Fibroblast of lung (primary cell): ENCODE results near the gene MMRN2. TPM values are rescaled to one million over a fixed set of nuclear protein-coding genes. Genes with fewer than 3 reads are reported as not detected.
"Not testable (repeated sequence)": the region's sequence is repeated elsewhere in the genome, so short reads cannot be mapped to it uniquely, and the experiment has no call there.

Experiments used
- DNase-seq, 2 donors: peaks; one replicate each; pipeline versions ENCODE4 v3.0.0 to v3.0.0-alpha.2; 2010; ENCODE audit warnings: low read depth in 2 of 2
- H2AFZ ChIP-seq: 2 replicates; pipeline ENCODE4 v1.5.1; 2012; ENCODE audit warnings: low read length, control low read depth, inconsistent platforms
- H3K27ac ChIP-seq: 2 replicates; pipeline ENCODE4 v1.5.1; 2011; ENCODE audit warnings: low read length, control low read depth; ENCODE audit not compliant: insufficient read depth
- H3K27me3 ChIP-seq: 2 replicates; pipeline ENCODE4 v1.5.1; 2011; ENCODE audit warnings: mild to moderate bottlenecking, low read length; ENCODE audit not compliant: control insufficient read depth, insufficient read depth
- H3K36me3 ChIP-seq: 2 replicates; pipeline ENCODE4 v1.5.1; 2011; ENCODE audit warnings: low read length; ENCODE audit not compliant: control insufficient read depth, insufficient read depth
- H3K4me1 ChIP-seq: 2 replicates; pipeline ENCODE4 v1.5.1; 2011; ENCODE audit warnings: low read length; ENCODE audit not compliant: control insufficient read depth, insufficient read depth; ENCODE audit errors: extremely low read depth
- H3K4me2 ChIP-seq: 2 replicates; pipeline ENCODE4 v1.5.1; 2011; ENCODE audit warnings: low read length, control low read depth; ENCODE audit not compliant: insufficient read depth; ENCODE audit errors: extremely low read depth
- H3K4me3 ChIP-seq, 4 experiments: fragments of 200-600 bp in 1 of 4; sonication (generic) in 1 of 4; replicated peaks in 1 of 4; 2 replicates each; pipeline ENCODE4 v1.5.1; 2011 to 2016; ENCODE audit warnings: low read length in 4 of 4, low read depth in 3 of 4, mild to moderate bottlenecking in 3 of 4, control low read depth in 2 of 4, inconsistent platforms in 1 of 4, mixed read lengths in 1 of 4; ENCODE audit not compliant: insufficient read depth in 1 of 4; ENCODE audit errors: control extremely low read depth in 1 of 4
- H3K79me2 ChIP-seq: 2 replicates; pipeline ENCODE4 v1.5.1; 2012; ENCODE audit warnings: mild to moderate bottlenecking, low read length, inconsistent platforms; ENCODE audit not compliant: control insufficient read depth, insufficient read depth
- H3K9ac ChIP-seq: 2 replicates; pipeline ENCODE4 v1.5.1; 2011; ENCODE audit warnings: mild to moderate bottlenecking, low read length, control low read depth; ENCODE audit not compliant: insufficient read depth
- H3K9me3 ChIP-seq: 2 replicates; pipeline ENCODE4 v1.5.1; 2012; ENCODE audit warnings: low read depth, low read length; ENCODE audit not compliant: control insufficient read depth, insufficient read depth
- H4K20me1 ChIP-seq: 2 replicates; pipeline ENCODE4 v1.5.1; 2011; ENCODE audit warnings: low read length; ENCODE audit not compliant: control insufficient read depth, insufficient read depth; ENCODE audit errors: extremely low read depth
- EZH2 ChIP-seq: IDR thresholded peaks from 2 replicates; pipeline ENCODE4 v1.5.1; 2012; ENCODE audit warnings: low read length, control low read depth, mild to moderate bottlenecking; ENCODE audit errors: missing control alignments
- polyA plus RNA-seq, 2 donors: library from polyadenylated mRNA; depleted of rRNA in 1 of 2; stranded (reverse) in 1 of 2; unstranded in 1 of 2; fragments of >200 nt; gene quantifications; 2 replicates each; pipeline ENCODE4 v1.2.1, GENCODE V29; 2011 to 2012; ENCODE audit warnings: missing spikeins in 1 of 2
- total RNA-seq: library from RNA; depleted of rRNA; stranded (reverse); fragments of >200 nt; gene quantifications from 2 replicates; pipeline ENCODE4 v1.2.1, GENCODE V29; 2014
- TF ChIP-seq, protein P1 (sequence below), 2 donors: IDR thresholded peaks in 1 of 2; conservative IDR thresholded peaks in 1 of 2; 1 replicate in 1 of 2; 2 replicates in 1 of 2; pipeline ENCODE4 v1.5.1; 2011 to 2012; ENCODE audit warnings: low read length in 2 of 2, control low read depth in 1 of 2, inconsistent platforms in 1 of 2, low read depth in 1 of 2, mild to moderate bottlenecking in 1 of 2

Gene MMRN2
- total and polyA plus RNA-seq, 2 donors (not counting 1 experiment from before 2014, with no cell fraction given): 1.5 to 2.1 TPM

DNA sequence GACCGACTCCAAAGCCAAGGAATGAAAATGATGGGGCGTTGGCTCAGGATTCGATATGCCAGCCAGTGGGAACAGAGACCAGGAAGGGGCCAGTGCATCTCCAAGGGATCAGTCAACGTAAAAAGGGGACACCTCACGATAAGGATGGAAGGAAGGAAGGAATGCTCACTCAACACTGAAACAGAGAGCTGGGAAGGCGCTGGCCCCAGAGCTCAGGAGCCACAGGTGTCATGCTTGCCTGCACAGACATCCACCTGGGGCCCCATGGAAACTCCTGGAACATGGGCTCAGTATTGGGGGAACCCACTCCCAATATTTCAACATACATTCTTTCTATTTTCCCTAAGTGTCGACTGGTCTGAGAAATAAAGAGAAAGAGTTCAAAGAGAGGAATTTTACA is 5.3 kb downstream of the MMRN2 start:
- Histone ChIP-seq H3K4me1 (no peaks in the 10 kb centered on the region), H3K27me3 (no peaks in the 10 kb centered on the region), H3K9ac (no peak overlapping the region), H3K4me2 (no peak overlapping the region), H4K20me1 (no peaks in the 10 kb centered on the region), H3K27ac (no peak overlapping the region), H3K9me3 (no peaks in the 10 kb centered on the region), H3K4me3 (no peak overlapping the region), H3K36me3 (no peaks in the 10 kb centered on the region), H3K79me2 (no peaks in the 10 kb centered on the region), H2AFZ (no peak overlapping the region)
- TF ChIP-seq EZH2: no peak
- TF ChIP-seq, protein P1, sequence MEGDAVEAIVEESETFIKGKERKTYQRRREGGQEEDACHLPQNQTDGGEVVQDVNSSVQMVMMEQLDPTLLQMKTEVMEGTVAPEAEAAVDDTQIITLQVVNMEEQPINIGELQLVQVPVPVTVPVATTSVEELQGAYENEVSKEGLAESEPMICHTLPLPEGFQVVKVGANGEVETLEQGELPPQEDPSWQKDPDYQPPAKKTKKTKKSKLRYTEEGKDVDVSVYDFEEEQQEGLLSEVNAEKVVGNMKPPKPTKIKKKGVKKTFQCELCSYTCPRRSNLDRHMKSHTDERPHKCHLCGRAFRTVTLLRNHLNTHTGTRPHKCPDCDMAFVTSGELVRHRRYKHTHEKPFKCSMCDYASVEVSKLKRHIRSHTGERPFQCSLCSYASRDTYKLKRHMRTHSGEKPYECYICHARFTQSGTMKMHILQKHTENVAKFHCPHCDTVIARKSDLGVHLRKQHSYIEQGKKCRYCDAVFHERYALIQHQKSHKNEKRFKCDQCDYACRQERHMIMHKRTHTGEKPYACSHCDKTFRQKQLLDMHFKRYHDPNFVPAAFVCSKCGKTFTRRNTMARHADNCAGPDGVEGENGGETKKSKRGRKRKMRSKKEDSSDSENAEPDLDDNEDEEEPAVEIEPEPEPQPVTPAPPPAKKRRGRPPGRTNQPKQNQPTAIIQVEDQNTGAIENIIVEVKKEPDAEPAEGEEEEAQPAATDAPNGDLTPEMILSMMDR (conservative IDR thresholded peaks at IDR 0.05 in 1 of 2, IDR thresholded peaks at IDR 0.05 in 1 of 2; ENCODE audit: low read depth in 1 of 2, low read length in 2 of 2): no peak
- no peak for DNase-seq

GRCh38 chr10:86951184-86951761 is 6.1 kb downstream of the MMRN2 start:
- TF ChIP-seq, protein P1 (conservative IDR thresholded peaks at IDR 0.05 in 1 of 2, IDR thresholded peaks at IDR 0.05 in 1 of 2; ENCODE audit: low read depth in 1 of 2, low read length in 2 of 2): no peak
- no peak for TF ChIP-seq EZH2
- H3K79me2 ChIP-seq: no peaks in the 10 kb centered on the region
- no peak overlapping the region for H3K4me2 ChIP-seq
- no peak overlapping the region for H3K27ac ChIP-seq
- H3K27me3 ChIP-seq: no peaks in the 10 kb centered on the region
- no peak for DNase-seq
- no peak overlapping the region for H3K4me3 ChIP-seq
- H3K4me1 ChIP-seq: no peaks in the 10 kb centered on the region
- no peaks in the 10 kb centered on the region for H3K9me3 ChIP-seq
- no peaks in the 10 kb centered on the region for H3K36me3 ChIP-seq
- H4K20me1 ChIP-seq: no peaks in the 10 kb centered on the region
- no peak overlapping the region for H2AFZ ChIP-seq
- no peak overlapping the region for H3K9ac ChIP-seq

DNA sequence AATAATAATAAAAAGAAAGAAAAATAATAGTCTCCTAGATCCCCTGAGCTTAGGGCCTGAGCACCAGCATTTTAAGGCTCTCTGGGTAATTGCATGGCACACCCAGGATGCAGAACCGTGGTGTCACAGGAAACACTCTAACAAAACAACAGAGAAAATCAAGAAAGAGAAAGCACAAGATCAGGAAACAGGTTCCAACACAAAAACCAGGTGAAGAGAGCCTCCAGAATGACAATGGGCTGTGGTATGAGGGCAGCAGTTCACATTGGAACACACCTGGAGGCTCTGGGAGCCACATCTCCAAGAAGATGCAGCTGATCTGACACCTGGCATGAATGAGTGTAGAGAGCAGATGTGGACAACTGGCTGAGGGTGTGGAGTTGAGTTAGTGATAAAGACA is 7.1 kb downstream of the MMRN2 start:
- H2AFZ ChIP-seq: no peak overlapping the region

GRCh38 chr10:86947806-86948205 is 9.6 kb downstream of the MMRN2 start:
- H3K27ac ChIP-seq, H3K9ac ChIP-seq, H4K20me1 ChIP-seq, DNase-seq, H3K27me3 ChIP-seq, H3K4me1 ChIP-seq, H3K36me3 ChIP-seq, H2AFZ ChIP-seq, H3K4me3 ChIP-seq, H3K4me2 ChIP-seq, H3K9me3 ChIP-seq, H3K79me2 ChIP-seq: not testable (repeated sequence)

More for the DNA sequence above, 7.1 kb downstream of the MMRN2 start:
- Histone ChIP-seq H3K36me3 (no peaks in the 10 kb centered on the region), H3K4me2 (no peak overlapping the region), H3K27ac (no peak overlapping the region), H3K79me2 (no peaks in the 10 kb centered on the region), H3K27me3 (no peaks in the 10 kb centered on the region), H4K20me1 (no peaks in the 10 kb centered on the region), H3K4me1 (no peaks in the 10 kb centered on the region), H3K9ac (no peak overlapping the region), H3K9me3 (no peaks in the 10 kb centered on the region), H3K4me3 (no peak overlapping the region)
- TF ChIP-seq EZH2: no peak
- TF ChIP-seq, protein P1 (conservative IDR thresholded peaks at IDR 0.05 in 1 of 2, IDR thresholded peaks at IDR 0.05 in 1 of 2; ENCODE audit: low read depth in 1 of 2, low read length in 2 of 2): no peak
- DNase-seq: no peak
